22Rv1 (cell line): ENCODE measurements around the gene ATG2B.

Source experiments
- CTCF ChIP-seq: fragments of 450-650 bp; IDR thresholded peaks from 2 replicates; pipeline ENCODE4 v1.5.1; 2017; ENCODE audit warnings: mild to moderate bottlenecking
- ZFX ChIP-seq: fragments of 450-650 bp; IDR thresholded peaks from 2 replicates; pipeline ENCODE4 v1.6.1; 2017; ENCODE audit warnings: antibody characterized with exemption, borderline replicate concordance

DNA sequence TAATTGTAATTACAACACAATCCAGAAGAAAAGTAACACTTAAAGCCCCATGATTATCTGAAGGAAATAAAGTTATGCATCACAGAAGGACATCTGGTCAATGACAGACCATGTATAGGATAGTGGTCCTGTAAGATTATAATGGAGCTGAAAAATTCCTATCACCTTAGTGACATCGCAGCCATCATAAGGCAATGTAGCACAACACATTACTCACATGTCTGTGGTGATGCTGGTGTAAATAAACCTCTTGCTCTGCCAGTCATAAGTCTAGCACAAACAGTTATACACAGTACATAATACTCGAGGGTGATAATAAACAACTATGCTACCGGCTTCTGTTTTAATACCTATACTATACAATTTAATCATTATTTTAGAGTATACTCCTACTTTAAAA lies 11.2 kb downstream of the ATG2B start:
- no peak for TF ChIP-seq CTCF
- no peak for TF ChIP-seq ZFX
